A673 (cell line): Measurements from ENCODE around the gene CD96. TPM values are rescaled to one million over a fixed set of nuclear protein-coding genes. Genes with fewer than 3 reads are reported as not detected.

Experiments
- BruUV-seq: library from RNA; stranded (reverse); fragments of 400-500 nt; replicated peaks from 2 replicates; lab custom pipeline; 2021; lab: Mats Ljungman, UMichigan
- CTCF ChIA-PET: fragments of 300-600 bp; sonication (Branson Sonifier 250); formaldehyde crosslinking; loops from one replicate; lab custom pipeline; 2022; ENCODE audit warnings: antibody characterized with exemption; lab: Charles Lee
- POLR2A ChIA-PET: fragments of 300-600 bp; sonication (Branson Sonifier 250); formaldehyde crosslinking; loops from one replicate; lab custom pipeline; 2022; ENCODE audit warnings: antibody characterized with exemption; ENCODE audit not compliant: low non-redundant PET; lab: Charles Lee
- DNase-seq: peaks from one replicate; pipeline ENCODE4 v3.0.0-alpha.2; 2015; ENCODE audit warnings: low spot score
- H3K27ac ChIP-seq: fragments of 200-600 bp; sonication (generic); 2 replicates; pipeline ENCODE4 v1.5.1; 2016; ENCODE audit warnings: mixed run types, low read depth, mild to moderate bottlenecking, mixed read lengths, antibody characterized with exemption, low read length; ENCODE audit not compliant: poor library complexity, severe bottlenecking
- H3K27me3 ChIP-seq: fragments of 200-600 bp; sonication (generic); replicated peaks from 2 replicates; pipeline ENCODE4 v1.6.1; 2017; ENCODE audit warnings: mixed run types, low read depth, mild to moderate bottlenecking, mixed read lengths, antibody characterized with exemption, low read length; ENCODE audit not compliant: insufficient read depth, poor library complexity
- H3K36me3 ChIP-seq: fragments of 200-600 bp; sonication (generic); 2 replicates; pipeline ENCODE4 v1.6.1; 2016; ENCODE audit warnings: mixed run types, mild to moderate bottlenecking, mixed read lengths, antibody characterized with exemption, low read length; ENCODE audit not compliant: insufficient read depth, poor library complexity, severe bottlenecking
- H3K4me1 ChIP-seq: fragments of 200-600 bp; sonication (generic); 2 replicates; pipeline ENCODE4 v1.6.1; 2017; ENCODE audit warnings: mixed run types, mild to moderate bottlenecking, mixed read lengths, antibody characterized with exemption, low read length; ENCODE audit not compliant: insufficient read depth, poor library complexity, severe bottlenecking
- H3K4me3 ChIP-seq: fragments of 200-600 bp; sonication (generic); 2 replicates; pipeline ENCODE4 v1.5.1; 2016; ENCODE audit warnings: low read depth, mixed run types, mild to moderate bottlenecking, mixed read lengths, low read length; ENCODE audit not compliant: poor library complexity, severe bottlenecking
- H3K9me3 ChIP-seq: fragments of 200-600 bp; sonication (generic); 2 replicates; pipeline ENCODE4 v1.6.1; 2016; ENCODE audit warnings: mixed run types, low read depth, mild to moderate bottlenecking, mixed read lengths, antibody characterized with exemption, low read length; ENCODE audit not compliant: poor library complexity, severe bottlenecking
- EZH2 ChIP-seq: fragments of 200-600 bp; sonication (generic); IDR thresholded peaks from 2 replicates; pipeline ENCODE4 v1.6.1; 2017; ENCODE audit warnings: borderline replicate concordance, low read depth, mild to moderate bottlenecking, mixed read lengths, antibody characterized with exemption, low read length; ENCODE audit not compliant: poor library complexity, severe bottlenecking
- intact Hi-C: fragments of 100-400 bp; cut with micrococcal nuclease; formaldehyde crosslinking; loops from one replicate; pipeline ENCODE4 v1.10.0; 2022; ENCODE audit not compliant: unreplicated experiment
- total RNA-seq: library from RNA; stranded (reverse); gene quantifications from 2 replicates; pipeline ENCODE4 v1.2.3, GENCODE V29; 2021
- TF ChIP-seq, protein P1 (sequence below): fragments of 300-800, 200-600 bp; sonication (generic); conservative IDR thresholded peaks from 2 replicates; pipeline ENCODE4 v1.5.1; 2017; ENCODE audit warnings: low read depth, mild to moderate bottlenecking, antibody characterized with exemption, low read length, moderate library complexity, mixed read lengths

The CD96 gene
- total RNA-seq, 1 experiment from 2014 or later = not detected

GRCh38 chr3:111498022-111498421, 44.0 kb upstream of the CD96 start:
- DNase-seq = no peak
- CTCF ChIA-PET = no interaction called here
- Histone ChIP-seq H3K27me3 (no peaks in the 10 kb centered on the region), H3K4me3 (no peak overlapping the region), H3K4me1 (no peaks in the 10 kb centered on the region), H3K27ac (no peak overlapping the region), H3K9me3 (no peaks in the 10 kb centered on the region), H3K36me3 (no peaks in the 10 kb centered on the region)
- intact Hi-C loops = no loop called here
- no peak for TF ChIP-seq EZH2
- TF ChIP-seq, protein P1, sequence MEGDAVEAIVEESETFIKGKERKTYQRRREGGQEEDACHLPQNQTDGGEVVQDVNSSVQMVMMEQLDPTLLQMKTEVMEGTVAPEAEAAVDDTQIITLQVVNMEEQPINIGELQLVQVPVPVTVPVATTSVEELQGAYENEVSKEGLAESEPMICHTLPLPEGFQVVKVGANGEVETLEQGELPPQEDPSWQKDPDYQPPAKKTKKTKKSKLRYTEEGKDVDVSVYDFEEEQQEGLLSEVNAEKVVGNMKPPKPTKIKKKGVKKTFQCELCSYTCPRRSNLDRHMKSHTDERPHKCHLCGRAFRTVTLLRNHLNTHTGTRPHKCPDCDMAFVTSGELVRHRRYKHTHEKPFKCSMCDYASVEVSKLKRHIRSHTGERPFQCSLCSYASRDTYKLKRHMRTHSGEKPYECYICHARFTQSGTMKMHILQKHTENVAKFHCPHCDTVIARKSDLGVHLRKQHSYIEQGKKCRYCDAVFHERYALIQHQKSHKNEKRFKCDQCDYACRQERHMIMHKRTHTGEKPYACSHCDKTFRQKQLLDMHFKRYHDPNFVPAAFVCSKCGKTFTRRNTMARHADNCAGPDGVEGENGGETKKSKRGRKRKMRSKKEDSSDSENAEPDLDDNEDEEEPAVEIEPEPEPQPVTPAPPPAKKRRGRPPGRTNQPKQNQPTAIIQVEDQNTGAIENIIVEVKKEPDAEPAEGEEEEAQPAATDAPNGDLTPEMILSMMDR = no peak
- POLR2A ChIA-PET = no interaction called here
- BruUV-seq = no TSS peak

DNA sequence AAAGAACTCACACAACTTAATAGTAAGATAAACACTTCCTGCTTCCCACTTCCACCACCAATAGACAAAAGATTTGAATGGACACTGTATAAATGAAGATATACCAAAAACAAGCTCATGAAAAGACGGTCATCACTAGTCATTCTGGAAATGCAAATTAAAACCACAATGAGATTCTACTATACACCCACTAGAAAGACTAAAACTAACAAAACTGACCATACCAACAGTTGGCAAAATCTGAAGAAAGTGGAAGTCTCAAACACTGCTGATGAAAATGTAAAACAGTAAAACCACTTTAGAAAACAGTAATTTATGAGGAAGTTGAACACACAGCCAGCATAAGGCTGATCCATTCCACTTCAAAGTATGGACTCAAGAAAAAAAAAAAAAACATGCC, 35.6 kb upstream of the CD96 start:
- CTCF ChIA-PET = no interaction called here
- no peaks in the 10 kb centered on the region for H3K9me3 ChIP-seq
- TF ChIP-seq, protein P1 = no peak
- no peak for TF ChIP-seq EZH2
- intact Hi-C loops = no loop called here
- no TSS peak for BruUV-seq
- no peaks in the 10 kb centered on the region for H3K36me3 ChIP-seq
- POLR2A ChIA-PET = no interaction called here
- DNase-seq = no peak
- H3K27me3 ChIP-seq = no peaks in the 10 kb centered on the region
- no peaks in the 10 kb centered on the region for H3K4me1 ChIP-seq
- no peak overlapping the region for H3K27ac ChIP-seq
- H3K4me3 ChIP-seq = no peak overlapping the region

DNA sequence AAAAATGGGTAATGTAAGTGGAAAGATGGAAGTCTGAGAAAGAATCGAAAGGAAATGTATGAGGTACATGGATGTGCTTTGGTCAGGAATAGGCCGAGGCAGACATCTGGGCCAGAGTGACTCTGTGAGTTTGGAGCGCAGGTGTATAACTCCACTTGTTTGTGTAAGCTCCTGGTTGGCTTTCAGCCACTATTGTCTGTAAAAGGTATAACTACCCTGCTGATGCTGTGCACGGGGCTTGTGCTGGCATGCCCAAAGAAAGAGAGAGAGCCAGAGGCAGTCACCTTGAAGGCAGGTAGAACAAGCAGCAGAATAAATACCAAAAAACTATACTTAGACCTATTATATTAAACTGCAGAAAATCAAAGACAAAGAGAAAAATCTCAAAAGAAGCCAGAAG, 32.7 kb upstream of the CD96 start:
- ChIA-PET POLR2A (no interaction called here), CTCF (interaction anchor here (0.5 kb wide), 1 partner anchor 237 kb away, joined by 10 read pairs; no protein-coding TSS in a partner anchor)
- intact Hi-C loops = no loop called here
- no peaks in the 10 kb centered on the region for H3K9me3 ChIP-seq
- H3K27ac ChIP-seq = no peak overlapping the region
- DNase-seq = no peak
- H3K27me3 ChIP-seq = no peaks in the 10 kb centered on the region
- H3K36me3 ChIP-seq = no peaks in the 10 kb centered on the region
- no peaks in the 10 kb centered on the region for H3K4me1 ChIP-seq
- BruUV-seq = no TSS peak
- TF ChIP-seq EZH2 = no peak
- TF ChIP-seq, protein P1 = no peak
- no peak overlapping the region for H3K4me3 ChIP-seq
